PC-3 (cell line): Measurements from ENCODE around the gene AFF2.

Experiments
- CTCF ChIP-seq: fragments of 300-600 bp; sonication (generic); conservative IDR thresholded peaks from 2 replicates; pipeline ENCODE4 v1.5.1; 2017; ENCODE audit warnings: antibody characterized with exemption, low read depth, mild to moderate bottlenecking, low read length
- EZH2 ChIP-seq: fragments of 300-600 bp; sonication (generic); IDR thresholded peaks from one replicate; pipeline ENCODE4 v1.6.1; 2017; ENCODE audit warnings: antibody characterized with exemption, mild to moderate bottlenecking, low read length; ENCODE audit not compliant: unreplicated experiment
- EZH2phosphoT487 ChIP-seq: fragments of 300-600 bp; sonication (generic); IDR thresholded peaks from 2 replicates; pipeline ENCODE4 v1.6.1; 2018; ENCODE audit warnings: mild to moderate bottlenecking, antibody characterized with exemption, low read length, borderline replicate concordance

- TF ChIP-seq CTCF: no peak
- no peak for TF ChIP-seq EZH2
- no peak for TF ChIP-seq EZH2phosphoT487
These were observed 164.6 kb downstream of the AFF2 start for GRCh38 chrX:148664995-148665394.
